ENCODE results near the gene MTHFD1. TPM values are rescaled to one million over a fixed set of nuclear protein-coding genes. Genes with fewer than 3 reads are reported as not detected.
A peak's percentile ranks its signal among the peaks of the same experiment; 100 is the strongest.

MTHFD1 gene
- 10 to 100 TPM; 26.1 to 34.7 TPM for total RNA-seq

DNA sequence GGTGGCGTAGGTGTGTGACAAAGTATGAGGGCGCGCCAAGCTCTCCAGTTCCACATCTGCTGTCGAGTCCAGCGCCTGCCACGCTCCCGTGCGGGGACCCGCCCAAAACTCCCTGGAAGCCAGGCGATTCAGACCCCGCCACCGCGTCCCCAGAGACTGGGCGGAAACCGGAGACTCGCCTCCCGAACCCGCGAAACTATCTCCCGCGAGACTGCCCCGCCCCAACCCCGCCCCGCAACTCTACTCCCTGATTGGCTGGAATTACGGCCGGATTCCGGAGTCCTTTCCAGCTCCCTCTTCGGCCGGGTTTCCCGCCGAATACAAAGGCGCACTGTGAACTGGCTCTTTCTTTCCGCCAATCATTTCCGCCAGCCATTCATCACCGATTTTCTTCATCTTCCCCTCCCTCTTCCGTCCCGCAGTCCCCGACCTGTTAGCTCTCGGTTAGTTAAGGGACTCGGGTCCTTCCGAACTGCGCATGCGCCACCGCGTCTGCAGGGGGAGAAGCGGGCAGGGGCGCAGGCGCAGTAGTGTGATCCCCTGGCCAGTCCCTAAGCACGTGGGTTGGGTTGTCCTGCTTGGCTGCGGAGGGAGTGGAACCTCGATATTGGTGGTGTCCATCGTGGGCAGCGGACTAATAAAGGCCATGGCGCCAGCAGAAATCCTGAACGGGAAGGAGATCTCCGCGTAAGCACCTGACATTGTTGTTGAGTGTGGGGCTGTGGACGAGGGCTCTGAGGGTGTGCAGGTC lies at the start of gene MTHFD1:
MTHFD1 (plus strand) TSS at position 572 of the 751 bp plus-strand sequence; CDS start at position 647, 75 bp downstream.
- WGBS: under 1% methylated on average over 52 of the region's 58 CpGs
- intact Hi-C loops (cut with DNase I): loop anchor here (5.0 kb wide), 1 partner anchor 46 kb away; no protein-coding TSS in a partner anchor
- H3K27me3 ChIP-seq (replicated peaks; ENCODE audit: insufficient read depth): no peaks in the 10 kb centered on the region

GRCh38 chr14:64338616-64339316 lies 49.4 kb upstream of the MTHFD1 start:
- Histone ChIP-seq H3K4me1 (replicated peaks) (no peaks in the 10 kb centered on the region), H3K4me3 (peak overlapping the region; percentile 67 to 74), H3K27ac (peak overlapping the region; percentile 82), H3K9me3 (no peaks in the 10 kb centered on the region), H3K27me3 (replicated peaks; ENCODE audit: insufficient read depth) (no peaks in the 10 kb centered on the region), H3K36me3 (no peaks in the 10 kb centered on the region)
- TF ChIP-seq POLR2A (IDR thresholded peaks at IDR 0.05) (peak; percentile 85), POLR2AphosphoS5 (IDR thresholded peaks at IDR 0.05) (peak; percentile 95)
- TF ChIP-seq, protein P1, sequence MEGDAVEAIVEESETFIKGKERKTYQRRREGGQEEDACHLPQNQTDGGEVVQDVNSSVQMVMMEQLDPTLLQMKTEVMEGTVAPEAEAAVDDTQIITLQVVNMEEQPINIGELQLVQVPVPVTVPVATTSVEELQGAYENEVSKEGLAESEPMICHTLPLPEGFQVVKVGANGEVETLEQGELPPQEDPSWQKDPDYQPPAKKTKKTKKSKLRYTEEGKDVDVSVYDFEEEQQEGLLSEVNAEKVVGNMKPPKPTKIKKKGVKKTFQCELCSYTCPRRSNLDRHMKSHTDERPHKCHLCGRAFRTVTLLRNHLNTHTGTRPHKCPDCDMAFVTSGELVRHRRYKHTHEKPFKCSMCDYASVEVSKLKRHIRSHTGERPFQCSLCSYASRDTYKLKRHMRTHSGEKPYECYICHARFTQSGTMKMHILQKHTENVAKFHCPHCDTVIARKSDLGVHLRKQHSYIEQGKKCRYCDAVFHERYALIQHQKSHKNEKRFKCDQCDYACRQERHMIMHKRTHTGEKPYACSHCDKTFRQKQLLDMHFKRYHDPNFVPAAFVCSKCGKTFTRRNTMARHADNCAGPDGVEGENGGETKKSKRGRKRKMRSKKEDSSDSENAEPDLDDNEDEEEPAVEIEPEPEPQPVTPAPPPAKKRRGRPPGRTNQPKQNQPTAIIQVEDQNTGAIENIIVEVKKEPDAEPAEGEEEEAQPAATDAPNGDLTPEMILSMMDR (IDR thresholded peaks at IDR 0.05): peak in 1 of 4 experiments; percentile 11
- intact Hi-C loops (cut with DNase I): no loop called here
- WGBS: under 1% methylated on average over 33 of the region's 49 CpGs
- peak; percentile 98 for DNase-seq (ENCODE audit: low spot score)

More for the DNA sequence above, at the start of gene MTHFD1:
- peak; percentile 98 for DNase-seq (ENCODE audit: low spot score)
- peak within 1 kb of the TSS; percentile 61 to 67 for H3K4me3 ChIP-seq
- TF ChIP-seq POLR2A (IDR thresholded peaks at IDR 0.05) (peak; percentile 21), POLR2AphosphoS5 (IDR thresholded peaks at IDR 0.05) (peak; percentile 98)
- TF ChIP-seq, protein P1 (IDR thresholded peaks at IDR 0.05): peak in 2 of 4 experiments; percentile 30 to 43
- no peaks in the 10 kb centered on the region for H3K4me1 ChIP-seq (replicated peaks)
- peak within 1 kb of the TSS; percentile 70 to 83 for H3K27ac ChIP-seq
- H3K9me3 ChIP-seq: no peaks in the 10 kb centered on the region
- no peaks in the 10 kb centered on the region for H3K36me3 ChIP-seq

GRCh38 chr14:64340560-64341196 lies 47.5 kb upstream of the MTHFD1 start:
- Histone ChIP-seq H3K27me3 (replicated peaks; ENCODE audit: insufficient read depth) (no peaks in the 10 kb centered on the region), H3K4me3 (no peak overlapping the region), H3K27ac (no peak overlapping the region), H3K9me3 (no peaks in the 10 kb centered on the region), H3K36me3 (no peaks in the 10 kb centered on the region), H3K4me1 (replicated peaks) (no peaks in the 10 kb centered on the region)
- TF ChIP-seq, protein P1 (IDR thresholded peaks at IDR 0.05): no peak
- TF ChIP-seq POLR2A (IDR thresholded peaks at IDR 0.05) (no peak), POLR2AphosphoS5 (IDR thresholded peaks at IDR 0.05) (no peak)
- intact Hi-C loops (cut with DNase I): loop anchor here (5.0 to 10.0 kb wide), 4 partner anchors 47 to 294 kb away; partner anchors contain the start of gene MTHFD1
- WGBS: 98% methylated on average over 8 of the region's 8 CpGs
- no peak for DNase-seq (ENCODE audit: low spot score)

GRCh38 chr14:64347748-64348147 lies 40.4 kb upstream of the MTHFD1 start:
- Histone ChIP-seq H3K4me3 (no peak overlapping the region), H3K4me1 (replicated peaks) (no peaks in the 10 kb centered on the region), H3K27ac (no peak overlapping the region), H3K36me3 (no peaks in the 10 kb centered on the region), H3K27me3 (replicated peaks; ENCODE audit: insufficient read depth) (no peaks in the 10 kb centered on the region), H3K9me3 (no peaks in the 10 kb centered on the region)
- no peak for DNase-seq (ENCODE audit: low spot score)
- TF ChIP-seq, protein P1 (IDR thresholded peaks at IDR 0.05): no peak
- TF ChIP-seq POLR2A (IDR thresholded peaks at IDR 0.05) (no peak), POLR2AphosphoS5 (IDR thresholded peaks at IDR 0.05) (no peak)
- WGBS: 94% methylated on average over 3 of the region's 3 CpGs
- intact Hi-C loops (cut with DNase I): loop anchor here (10.0 kb wide), 3 partner anchors 127 to 287 kb away; no protein-coding TSS in a partner anchor
